ENCODE results near the gene EPHA3.

GRCh38 chr3:89414270-89414669 lies 306.8 kb downstream of the EPHA3 start:
- TF ChIP-seq CTCF (IDR thresholded peaks at IDR 0.05; ENCODE audit: insufficient read depth, low read length) (no peak), SPI1 (IDR thresholded peaks at IDR 0.05; ENCODE audit: borderline replicate concordance, low read depth) (no peak)

All from HL-60 (cell line).